ENCODE data around the gene CBFA2T2.
"Not testable (repeated sequence)": the region's sequence is repeated elsewhere in the genome, so short reads cannot be mapped to it uniquely, and the experiment has no call there.

Gene CBFA2T2

DNA sequence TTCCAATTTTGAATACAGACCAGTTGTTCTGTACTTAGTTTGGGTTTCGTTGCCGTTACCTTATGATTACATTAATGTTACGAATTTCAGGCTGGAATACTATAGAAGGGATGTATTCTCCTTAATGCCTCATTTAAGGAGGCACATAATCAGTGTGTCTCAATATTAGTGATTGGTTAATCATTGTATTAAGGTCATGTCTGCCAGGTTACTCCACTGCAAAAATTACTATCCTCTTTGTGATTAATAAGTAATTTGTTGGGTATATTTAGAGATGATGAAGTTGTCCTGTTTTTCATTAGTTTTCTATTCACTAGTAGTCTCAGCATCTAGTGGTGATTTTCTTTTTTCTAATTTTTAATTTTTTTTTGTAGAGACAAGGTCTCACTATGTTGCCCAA lies 66.3 kb downstream of the CBFA2T2 start:
- TF ChIP-seq, protein P1, sequence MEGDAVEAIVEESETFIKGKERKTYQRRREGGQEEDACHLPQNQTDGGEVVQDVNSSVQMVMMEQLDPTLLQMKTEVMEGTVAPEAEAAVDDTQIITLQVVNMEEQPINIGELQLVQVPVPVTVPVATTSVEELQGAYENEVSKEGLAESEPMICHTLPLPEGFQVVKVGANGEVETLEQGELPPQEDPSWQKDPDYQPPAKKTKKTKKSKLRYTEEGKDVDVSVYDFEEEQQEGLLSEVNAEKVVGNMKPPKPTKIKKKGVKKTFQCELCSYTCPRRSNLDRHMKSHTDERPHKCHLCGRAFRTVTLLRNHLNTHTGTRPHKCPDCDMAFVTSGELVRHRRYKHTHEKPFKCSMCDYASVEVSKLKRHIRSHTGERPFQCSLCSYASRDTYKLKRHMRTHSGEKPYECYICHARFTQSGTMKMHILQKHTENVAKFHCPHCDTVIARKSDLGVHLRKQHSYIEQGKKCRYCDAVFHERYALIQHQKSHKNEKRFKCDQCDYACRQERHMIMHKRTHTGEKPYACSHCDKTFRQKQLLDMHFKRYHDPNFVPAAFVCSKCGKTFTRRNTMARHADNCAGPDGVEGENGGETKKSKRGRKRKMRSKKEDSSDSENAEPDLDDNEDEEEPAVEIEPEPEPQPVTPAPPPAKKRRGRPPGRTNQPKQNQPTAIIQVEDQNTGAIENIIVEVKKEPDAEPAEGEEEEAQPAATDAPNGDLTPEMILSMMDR (IDR thresholded peaks at IDR 0.05; ENCODE audit: extremely low read depth, missing control alignments), result no peak
- DNase-seq (ENCODE audit: low spot score), result no peak

DNA sequence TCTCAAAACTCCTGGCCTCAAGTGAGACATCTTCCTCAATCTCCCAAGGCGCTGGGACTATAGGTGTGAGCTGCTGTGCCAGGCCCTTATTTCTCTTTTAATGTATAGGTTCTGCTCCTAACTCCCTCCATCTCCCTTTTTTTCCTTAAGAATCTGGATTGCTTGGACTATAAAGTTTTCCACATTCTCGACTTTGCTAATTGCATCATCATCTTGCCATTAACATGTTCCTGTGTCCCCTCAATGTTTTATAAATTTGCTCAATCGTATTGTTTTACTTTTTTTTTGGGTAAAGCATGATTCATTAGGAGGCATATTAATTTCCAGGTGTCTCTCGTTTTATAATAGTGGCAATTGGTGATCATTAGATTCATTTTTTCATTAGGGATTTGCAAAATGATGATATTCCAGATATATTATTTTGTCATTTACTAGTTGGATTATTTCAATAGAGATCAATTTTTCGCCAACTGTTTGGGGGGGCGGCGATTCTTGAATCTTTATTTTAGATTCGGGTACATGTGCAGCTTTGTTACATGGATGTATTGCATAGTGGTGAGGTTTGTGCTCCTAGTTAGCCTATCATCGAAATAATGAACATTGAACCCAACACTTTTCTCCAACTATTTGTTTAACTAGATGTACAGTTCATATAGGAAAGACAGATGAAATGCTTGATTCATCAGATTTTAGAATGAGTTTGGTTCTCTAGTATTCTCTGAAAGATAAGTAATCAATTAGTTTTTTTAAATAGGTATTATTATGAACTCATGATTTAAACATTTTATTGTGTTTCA lies 68.7 kb downstream of the CBFA2T2 start:
- TF ChIP-seq, protein P1 (IDR thresholded peaks at IDR 0.05; ENCODE audit: extremely low read depth, missing control alignments), result no peak
- no peak for DNase-seq (ENCODE audit: low spot score)

DNA sequence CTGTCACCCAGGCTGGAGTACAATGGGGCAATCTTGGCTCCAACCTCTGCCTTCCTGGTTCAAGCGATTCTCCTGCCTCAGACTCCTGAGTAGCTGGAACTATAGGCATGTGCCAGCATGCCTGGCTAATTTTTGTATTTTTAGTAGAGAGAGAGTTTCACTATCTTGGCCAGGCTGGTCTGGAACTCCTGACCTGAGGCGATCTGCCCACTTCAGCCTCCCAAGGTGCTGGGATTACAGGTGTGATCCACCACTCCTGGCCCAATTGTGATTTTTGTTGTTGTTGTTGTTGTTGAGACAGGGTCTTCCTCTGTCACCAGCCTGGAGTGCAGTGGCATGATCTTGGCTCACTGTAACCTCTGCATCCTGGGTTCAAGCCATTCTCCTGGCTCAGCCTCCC lies 69.3 kb downstream of the CBFA2T2 start:
- DNase-seq (ENCODE audit: low spot score), result no peak

DNA sequence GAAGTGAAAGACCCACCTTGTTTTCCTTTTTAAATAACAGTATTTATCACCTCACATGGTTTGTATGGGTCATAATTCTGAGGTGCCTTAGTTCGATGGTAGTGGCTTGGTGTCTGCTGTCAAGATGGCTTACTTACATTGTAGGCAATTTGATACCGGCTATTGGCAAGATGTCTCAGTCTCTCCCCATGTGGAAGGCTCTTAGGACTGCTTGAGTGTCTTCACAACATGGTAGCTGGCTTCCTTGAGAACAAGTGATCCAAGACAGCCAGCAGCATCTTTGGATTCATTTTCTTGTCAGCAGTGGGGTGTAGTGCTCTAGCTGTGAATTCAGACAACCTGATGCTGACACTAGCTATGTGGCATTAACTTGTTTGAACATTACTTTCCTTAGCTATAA lies 70.1 kb downstream of the CBFA2T2 start:
- TF ChIP-seq, protein P1 (IDR thresholded peaks at IDR 0.05; ENCODE audit: extremely low read depth, missing control alignments), result no peak
- no peak for DNase-seq (ENCODE audit: low spot score)

More for the DNA sequence above, 69.3 kb downstream of the CBFA2T2 start:
- TF ChIP-seq, protein P1 (IDR thresholded peaks at IDR 0.05; ENCODE audit: extremely low read depth, missing control alignments), result no peak

DNA sequence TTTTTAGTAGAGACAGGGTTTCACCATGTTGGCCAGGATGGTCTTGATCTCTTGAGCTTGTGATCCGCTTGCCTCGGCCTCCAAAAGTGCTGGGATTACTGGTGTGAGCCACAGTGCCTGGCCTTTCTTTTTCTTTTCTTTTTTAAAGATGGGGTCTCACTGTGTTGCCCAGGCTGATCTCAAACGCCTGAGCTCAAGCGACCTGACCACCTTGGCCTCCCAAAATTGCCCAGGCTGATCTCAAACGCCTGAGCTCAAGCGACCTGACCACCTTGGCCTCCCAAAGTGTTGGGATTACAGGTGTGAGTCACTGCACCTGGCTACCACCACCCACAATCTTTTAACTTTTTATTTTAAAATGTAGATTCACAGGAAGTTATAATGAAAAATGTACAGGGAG lies 71.2 kb downstream of the CBFA2T2 start:
- not testable (repeated sequence) for DNase-seq (ENCODE audit: low spot score)

DNA sequence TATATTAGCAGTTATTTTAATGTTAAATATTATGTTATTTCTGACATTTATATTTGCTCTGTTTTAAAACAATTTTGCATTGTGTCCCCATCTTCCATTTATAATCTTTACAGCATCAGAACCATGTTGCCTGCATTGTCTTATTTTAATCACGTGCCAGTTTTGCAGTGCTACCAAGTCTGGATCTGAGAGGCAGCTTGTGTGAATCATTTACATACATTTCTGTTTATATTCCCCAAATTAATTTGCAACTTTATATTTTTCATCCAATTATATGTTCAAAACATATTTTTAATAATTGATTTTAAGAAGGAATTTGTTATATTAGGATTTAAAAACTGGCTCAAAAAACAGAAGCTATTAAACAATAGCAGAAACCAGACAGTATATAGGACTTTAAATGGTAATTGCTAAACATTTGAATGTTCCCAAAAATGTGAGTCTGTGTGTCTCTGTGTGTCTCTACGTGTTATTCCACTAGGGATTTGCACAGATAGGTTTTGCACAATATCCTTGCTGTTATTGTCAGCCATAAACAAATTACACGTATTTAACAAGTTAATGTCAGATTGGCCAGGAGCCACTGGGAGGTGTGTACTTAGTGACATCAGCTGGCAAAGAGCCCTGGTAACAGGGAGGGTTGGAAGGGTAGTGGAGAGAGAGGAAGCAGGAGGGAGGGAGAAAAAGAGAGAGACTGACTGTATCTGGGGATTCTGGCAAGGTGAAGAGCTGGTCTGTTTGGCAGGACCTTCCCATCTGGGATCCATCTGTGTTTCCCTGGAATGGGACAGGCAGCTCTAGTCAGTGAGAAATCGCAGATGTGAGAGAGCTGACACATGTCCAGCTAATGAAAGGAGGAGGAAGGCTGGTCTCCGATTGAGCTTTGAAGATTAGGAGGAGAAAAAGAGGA lies 72.1 kb downstream of the CBFA2T2 start:
- TF ChIP-seq, protein P1 (IDR thresholded peaks at IDR 0.05; ENCODE audit: extremely low read depth, missing control alignments), result no peak
- DNase-seq (ENCODE audit: low spot score), result no peak

DNA sequence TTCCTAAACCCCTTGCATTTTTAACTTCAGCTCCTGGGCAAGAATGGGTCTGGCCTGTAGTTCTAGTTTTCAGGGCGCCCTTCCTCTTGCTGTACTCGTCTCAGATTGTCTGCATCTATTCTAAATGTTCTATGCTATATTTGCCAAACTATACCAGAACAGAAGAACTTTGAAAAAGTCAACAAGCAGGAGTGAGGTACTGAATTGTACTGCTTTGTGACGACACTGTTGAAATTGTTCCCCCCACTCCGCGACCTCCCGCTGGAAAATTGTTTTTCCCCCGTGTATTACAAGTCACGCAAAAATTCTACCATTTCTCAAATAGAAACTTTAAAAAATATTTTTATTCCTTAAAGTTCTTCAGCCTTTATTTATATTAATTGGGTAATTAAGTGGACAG lies 73.9 kb downstream of the CBFA2T2 start:
- DNase-seq (ENCODE audit: low spot score), result no peak
- TF ChIP-seq, protein P1 (IDR thresholded peaks at IDR 0.05; ENCODE audit: extremely low read depth, missing control alignments), result no peak

Measured in GM20000 (cell line).